ENCODE results near the gene ZNF668.

DNA sequence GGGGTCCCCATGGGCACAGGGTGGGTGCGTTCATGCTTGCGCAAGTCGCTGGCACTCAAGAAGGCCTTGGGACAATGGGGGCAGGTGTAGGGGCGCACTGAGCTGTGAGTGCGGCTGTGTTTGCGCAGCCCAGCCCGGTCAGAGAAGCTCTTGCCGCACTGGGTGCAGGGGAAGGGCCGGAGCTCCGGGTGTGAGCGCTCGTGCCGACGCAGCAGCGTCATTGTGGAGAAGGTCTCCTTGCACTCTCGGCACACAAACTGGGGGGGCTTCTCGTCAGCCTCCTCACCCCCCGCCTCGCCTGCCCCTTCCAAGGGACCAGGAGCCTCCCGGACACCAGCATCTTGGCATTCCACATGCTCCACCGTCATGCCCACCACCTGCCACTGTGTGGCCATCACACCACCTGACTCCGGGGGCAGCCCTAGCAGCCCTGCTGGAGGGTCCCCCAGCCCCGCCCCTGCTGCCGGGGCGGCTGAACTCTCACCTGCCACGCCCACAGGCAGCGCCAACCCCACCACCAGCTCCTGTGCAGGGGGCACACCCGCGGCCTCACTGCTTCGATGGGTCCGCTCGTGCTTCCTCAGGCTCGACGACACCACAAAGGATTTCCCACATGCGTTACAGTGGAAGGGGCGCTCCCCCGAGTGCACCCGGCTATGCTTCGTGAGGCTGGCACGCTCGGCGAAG lies 12.8 kb downstream of the ZNF668 start:
- TF ChIP-seq, protein P1, sequence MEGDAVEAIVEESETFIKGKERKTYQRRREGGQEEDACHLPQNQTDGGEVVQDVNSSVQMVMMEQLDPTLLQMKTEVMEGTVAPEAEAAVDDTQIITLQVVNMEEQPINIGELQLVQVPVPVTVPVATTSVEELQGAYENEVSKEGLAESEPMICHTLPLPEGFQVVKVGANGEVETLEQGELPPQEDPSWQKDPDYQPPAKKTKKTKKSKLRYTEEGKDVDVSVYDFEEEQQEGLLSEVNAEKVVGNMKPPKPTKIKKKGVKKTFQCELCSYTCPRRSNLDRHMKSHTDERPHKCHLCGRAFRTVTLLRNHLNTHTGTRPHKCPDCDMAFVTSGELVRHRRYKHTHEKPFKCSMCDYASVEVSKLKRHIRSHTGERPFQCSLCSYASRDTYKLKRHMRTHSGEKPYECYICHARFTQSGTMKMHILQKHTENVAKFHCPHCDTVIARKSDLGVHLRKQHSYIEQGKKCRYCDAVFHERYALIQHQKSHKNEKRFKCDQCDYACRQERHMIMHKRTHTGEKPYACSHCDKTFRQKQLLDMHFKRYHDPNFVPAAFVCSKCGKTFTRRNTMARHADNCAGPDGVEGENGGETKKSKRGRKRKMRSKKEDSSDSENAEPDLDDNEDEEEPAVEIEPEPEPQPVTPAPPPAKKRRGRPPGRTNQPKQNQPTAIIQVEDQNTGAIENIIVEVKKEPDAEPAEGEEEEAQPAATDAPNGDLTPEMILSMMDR (IDR thresholded peaks at IDR 0.05; ENCODE audit: low read depth, low read length, missing input control): no peak
- no peak for TF ChIP-seq RXRA (IDR thresholded peaks at IDR 0.05)
- TF ChIP-seq TAF1 (conservative IDR thresholded peaks at IDR 0.05): no peak
- TF ChIP-seq FOXA1 (IDR thresholded peaks at IDR 0.05): no peak
- no peak for TF ChIP-seq HNF4A (conservative IDR thresholded peaks at IDR 0.05)
- TF ChIP-seq, protein P2, sequence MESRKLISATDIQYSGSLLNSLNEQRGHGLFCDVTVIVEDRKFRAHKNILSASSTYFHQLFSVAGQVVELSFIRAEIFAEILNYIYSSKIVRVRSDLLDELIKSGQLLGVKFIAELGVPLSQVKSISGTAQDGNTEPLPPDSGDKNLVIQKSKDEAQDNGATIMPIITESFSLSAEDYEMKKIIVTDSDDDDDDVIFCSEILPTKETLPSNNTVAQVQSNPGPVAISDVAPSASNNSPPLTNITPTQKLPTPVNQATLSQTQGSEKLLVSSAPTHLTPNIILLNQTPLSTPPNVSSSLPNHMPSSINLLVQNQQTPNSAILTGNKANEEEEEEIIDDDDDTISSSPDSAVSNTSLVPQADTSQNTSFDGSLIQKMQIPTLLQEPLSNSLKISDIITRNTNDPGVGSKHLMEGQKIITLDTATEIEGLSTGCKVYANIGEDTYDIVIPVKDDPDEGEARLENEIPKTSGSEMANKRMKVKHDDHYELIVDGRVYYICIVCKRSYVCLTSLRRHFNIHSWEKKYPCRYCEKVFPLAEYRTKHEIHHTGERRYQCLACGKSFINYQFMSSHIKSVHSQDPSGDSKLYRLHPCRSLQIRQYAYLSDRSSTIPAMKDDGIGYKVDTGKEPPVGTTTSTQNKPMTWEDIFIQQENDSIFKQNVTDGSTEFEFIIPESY (IDR thresholded peaks at IDR 0.05): no peak

All from liver (tissue), 3 donors.